22Rv1 (cell line): Measurements from ENCODE around the gene PADI6.
A peak's percentile ranks its signal among the peaks of the same experiment; 100 is the strongest.
"Not testable (repeated sequence)": the region's sequence is repeated elsewhere in the genome, so short reads cannot be mapped to it uniquely, and the experiment has no call there.

ENCODE experiments used
- H3K27ac ChIP-seq: fragments of 450-650 bp; 2 replicates; pipeline ENCODE4 v1.5.1; 2017
- ZFX ChIP-seq: fragments of 450-650 bp; IDR thresholded peaks from 2 replicates; pipeline ENCODE4 v1.6.1; 2017; ENCODE audit warnings: antibody characterized with exemption, borderline replicate concordance
- TF ChIP-seq, protein P1 (sequence below): fragments of 450-650 bp; IDR thresholded peaks from 2 replicates; pipeline ENCODE4 v1.5.1; 2017; ENCODE audit warnings: mild to moderate bottlenecking

Gene PADI6

DNA sequence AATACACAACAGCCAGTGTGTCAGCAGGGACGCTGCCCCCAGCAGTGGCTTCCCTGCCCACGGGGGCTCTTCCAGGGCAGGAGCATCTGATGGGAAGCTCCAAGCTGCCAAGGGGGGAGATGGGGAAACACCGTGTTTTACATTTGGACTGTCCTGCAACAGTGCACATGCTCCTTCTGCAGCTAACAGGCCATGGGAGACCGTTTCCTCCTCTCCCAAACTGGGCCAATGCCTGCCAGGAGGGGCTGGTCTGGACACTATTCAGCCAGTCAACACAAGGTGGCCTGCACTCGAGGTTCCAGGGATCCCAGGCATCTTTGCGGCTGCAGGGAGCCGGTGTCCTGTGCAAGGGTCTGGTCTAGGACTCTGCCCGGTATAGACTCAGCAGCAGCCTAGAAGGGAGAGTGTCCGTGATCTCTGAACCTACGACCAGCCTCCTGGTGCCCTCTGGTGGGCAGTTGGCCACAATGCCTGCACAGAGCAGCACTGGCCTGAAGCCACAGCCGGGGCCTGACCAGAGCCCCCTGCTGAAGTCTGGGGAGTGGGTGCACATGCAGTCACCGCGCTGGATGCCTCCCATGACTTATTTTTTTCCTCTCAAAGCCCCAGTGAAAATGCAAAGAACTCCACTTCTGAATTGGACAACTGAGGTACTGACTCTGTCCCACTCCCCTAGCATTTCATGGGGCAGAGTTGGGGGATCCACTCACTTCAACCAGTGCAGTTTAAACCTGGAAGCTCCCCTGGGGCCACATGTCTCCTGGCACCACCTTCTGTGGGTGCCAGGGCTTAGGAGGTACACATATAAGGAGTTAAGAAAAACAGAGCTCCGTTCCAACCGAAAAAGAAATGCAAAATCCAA is 34.1 kb downstream of the PADI6 start:
- H3K27ac ChIP-seq, result no peak overlapping the region
- no peak for TF ChIP-seq ZFX
- TF ChIP-seq, protein P1, sequence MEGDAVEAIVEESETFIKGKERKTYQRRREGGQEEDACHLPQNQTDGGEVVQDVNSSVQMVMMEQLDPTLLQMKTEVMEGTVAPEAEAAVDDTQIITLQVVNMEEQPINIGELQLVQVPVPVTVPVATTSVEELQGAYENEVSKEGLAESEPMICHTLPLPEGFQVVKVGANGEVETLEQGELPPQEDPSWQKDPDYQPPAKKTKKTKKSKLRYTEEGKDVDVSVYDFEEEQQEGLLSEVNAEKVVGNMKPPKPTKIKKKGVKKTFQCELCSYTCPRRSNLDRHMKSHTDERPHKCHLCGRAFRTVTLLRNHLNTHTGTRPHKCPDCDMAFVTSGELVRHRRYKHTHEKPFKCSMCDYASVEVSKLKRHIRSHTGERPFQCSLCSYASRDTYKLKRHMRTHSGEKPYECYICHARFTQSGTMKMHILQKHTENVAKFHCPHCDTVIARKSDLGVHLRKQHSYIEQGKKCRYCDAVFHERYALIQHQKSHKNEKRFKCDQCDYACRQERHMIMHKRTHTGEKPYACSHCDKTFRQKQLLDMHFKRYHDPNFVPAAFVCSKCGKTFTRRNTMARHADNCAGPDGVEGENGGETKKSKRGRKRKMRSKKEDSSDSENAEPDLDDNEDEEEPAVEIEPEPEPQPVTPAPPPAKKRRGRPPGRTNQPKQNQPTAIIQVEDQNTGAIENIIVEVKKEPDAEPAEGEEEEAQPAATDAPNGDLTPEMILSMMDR, result peak; percentile 91

DNA sequence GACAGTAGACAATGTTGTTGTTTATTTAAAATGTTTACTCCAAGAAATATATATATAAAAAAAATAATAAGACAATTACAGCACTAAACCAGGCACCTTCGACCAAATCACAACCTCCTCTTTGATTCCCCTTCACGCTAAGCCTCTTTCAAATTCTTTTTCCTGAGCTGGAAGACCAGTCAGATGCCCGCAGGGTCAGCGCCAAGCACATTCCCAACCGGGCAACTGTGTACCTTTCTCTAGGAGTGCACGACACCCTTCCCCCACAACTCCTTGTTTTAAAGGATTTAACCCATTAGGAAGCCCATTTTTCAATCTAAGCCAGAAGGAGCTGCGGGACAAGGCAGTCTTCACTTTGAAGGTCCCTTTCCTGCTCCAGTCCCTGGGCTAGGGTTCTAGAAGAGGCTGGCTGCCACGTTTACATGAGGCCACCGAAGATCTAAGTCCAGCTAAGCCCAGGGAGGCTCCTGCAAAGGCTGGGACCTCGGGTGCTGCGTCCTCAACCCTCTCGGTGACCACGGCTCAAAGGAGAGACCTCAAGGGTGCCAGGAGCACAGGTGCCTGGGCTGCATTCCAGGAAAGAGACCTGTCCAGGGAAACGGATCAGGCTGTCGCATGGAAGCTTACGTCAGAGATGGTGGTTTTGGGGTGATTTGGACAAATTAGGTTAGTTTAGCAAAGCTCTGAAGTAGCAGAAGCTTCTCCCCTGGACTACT is 34.9 kb downstream of the PADI6 start:
- H3K27ac ChIP-seq, result not testable (repeated sequence)

DNA sequence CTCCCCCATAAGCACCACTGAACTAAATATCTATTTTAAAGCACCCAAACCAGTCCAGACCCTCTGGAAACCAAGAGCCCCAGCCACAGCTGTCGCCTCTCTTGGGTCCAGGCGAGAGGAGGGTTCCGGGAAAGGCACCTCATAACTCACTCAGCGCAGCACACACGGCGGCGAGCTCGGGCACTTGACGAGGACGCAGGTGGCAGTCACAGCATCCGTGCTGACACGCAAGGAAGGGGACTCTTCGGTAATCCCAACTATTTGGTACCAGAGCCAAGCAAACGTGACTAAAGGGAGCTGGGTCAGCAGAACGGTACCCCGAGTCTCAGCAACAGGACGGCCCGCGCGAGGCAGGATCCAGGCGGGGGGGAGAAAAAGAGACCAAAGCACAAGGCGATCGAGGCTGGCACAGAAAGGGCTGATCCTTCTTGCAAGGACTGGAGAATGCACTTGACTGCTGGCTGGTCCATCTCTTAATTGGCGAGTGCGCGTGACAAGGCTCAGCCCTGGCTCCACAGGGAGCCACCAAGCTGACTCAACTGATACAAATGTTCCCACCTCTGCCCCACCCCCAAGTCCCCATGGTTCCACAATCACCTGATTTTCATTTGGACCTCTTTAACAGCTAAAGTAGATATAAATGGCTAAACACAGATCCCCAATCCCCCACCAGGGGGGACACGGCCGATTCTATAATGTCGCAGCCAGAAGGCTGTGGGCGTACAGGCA is 36.0 kb downstream of the PADI6 start:
- H3K27ac ChIP-seq, result not testable (repeated sequence)

DNA sequence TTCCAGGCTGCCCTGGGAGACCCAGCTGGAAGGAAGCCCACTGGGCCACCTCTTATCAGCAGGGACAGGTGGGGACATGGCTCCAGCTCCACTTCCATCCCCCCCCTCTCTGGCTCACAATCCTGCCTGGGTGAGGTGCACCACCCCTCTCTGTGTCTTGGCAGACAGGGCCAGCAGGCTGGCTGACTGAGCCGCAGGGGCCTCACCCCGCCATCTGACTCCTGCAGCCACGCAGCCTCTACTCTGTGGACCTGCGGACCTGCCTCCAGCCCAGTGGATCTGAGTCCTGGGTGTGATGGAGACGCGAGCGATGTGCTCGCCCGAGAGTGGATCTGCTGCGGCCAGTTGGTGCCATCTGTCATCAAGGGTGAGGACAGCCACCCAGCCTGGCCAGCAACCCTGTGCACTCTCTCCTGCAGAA is 37.4 kb downstream of the PADI6 start:
- H3K27ac ChIP-seq, result no peak overlapping the region

DNA sequence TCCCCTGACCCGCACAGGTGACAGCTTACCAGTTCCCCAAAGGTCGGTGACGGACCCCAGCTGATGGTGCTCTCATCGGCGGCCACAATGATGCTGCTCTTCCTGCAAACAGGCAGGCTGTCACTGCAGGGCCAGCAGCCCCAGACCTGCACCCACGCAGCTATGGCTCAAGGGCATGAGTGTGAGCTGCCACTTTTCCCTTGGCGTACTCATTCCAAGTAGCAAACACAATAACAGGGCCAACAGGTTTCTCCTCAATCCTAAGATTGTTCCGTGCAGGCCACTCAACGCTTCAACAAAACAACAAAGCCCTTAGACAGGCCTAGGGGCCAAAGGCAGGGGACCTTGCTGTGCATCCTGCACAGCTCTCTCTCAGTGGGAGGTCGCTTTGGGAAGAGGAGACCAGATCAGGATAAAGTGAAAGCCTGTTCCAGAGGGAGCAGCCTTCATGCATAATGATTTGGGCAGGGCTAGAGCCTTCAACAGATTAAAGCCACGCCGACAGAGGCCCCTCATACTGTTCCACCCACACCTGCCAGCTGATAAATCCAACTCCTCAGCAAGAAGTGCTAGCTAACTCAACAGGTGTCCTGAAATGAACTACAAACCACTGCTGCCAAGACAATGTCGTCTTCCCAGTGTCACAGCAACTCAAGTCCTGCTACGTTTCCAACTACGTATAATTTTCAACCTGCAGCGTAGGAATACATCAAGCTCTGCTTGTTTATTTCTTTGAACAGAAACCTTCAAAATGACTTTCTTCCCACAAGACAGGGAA is 40.3 kb downstream of the PADI6 start:
- TF ChIP-seq, protein P1, result no peak
- no peak for TF ChIP-seq ZFX

More for the DNA sequence above, 37.4 kb downstream of the PADI6 start:
- TF ChIP-seq, protein P1, result no peak
- TF ChIP-seq ZFX, result no peak

DNA sequence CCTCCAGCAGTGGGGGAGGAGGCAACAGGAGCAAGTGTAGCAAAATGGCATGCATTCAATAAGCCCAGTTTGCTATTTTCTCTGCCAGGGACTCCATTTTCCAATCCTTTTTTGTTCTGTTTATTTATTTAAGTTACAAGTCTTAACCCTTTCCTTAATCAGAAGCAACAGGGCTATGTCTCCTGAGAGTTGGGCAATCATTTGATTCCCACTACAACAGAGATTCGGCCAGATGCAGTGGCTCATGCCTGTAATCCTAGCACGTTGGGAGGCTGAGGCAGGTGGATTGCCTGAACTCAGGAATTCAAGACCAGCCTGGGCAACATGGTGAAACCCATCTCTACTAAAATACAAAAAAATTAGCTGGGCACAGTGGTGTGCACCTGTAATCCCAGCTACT is 42.0 kb downstream of the PADI6 start:
- TF ChIP-seq, protein P1, result no peak
- TF ChIP-seq ZFX, result no peak
- no peak overlapping the region for H3K27ac ChIP-seq

More for the DNA sequence above, 40.3 kb downstream of the PADI6 start:
- no peak overlapping the region for H3K27ac ChIP-seq

DNA sequence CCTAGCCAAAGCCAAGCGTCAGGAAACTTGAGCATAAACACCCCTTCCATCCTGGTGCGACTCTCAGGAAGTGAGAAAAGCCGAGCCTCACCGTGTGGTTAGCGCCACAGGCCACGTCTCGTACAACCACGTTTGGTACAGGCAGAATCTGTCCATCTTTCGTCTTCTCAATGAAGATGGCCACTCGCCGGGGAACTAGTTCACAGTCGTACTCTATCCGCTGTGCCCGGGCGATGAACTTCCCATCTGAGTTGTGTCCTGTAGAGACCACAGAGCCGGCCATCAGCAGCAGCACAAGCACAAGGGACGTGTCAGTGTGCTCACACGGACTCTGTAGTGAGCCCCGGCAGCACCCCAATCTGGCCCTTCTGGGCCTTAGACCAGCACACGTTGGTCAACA is 44.4 kb downstream of the PADI6 start:
- TF ChIP-seq, protein P1, result no peak
- no peak for TF ChIP-seq ZFX
- H3K27ac ChIP-seq, result no peak overlapping the region
